ACHN (cell line): ENCODE data around the gene CCNB3.
"Not testable (repeated sequence)": the region's sequence is repeated elsewhere in the genome, so short reads cannot be mapped to it uniquely, and the experiment has no call there.

Source experiments
- DNase-seq: peaks from one replicate; pipeline ENCODE4 v3.0.0-alpha.2; 2015
- in situ Hi-C: cut with HindIII; loops from 2 replicates; pipeline ENCODE4 v1.10.0; 2017; ENCODE audit warnings: low sequenced_read_pairs, low pct_ligation_motif_present, low pct_unique_long_range_greater_than_20kb

CCNB3 gene

GRCh38 chrX:50327235-50327634 is 122.7 kb downstream of the CCNB3 start:
- DNase-seq, result no peak
- in situ Hi-C loops, result no loop called here

- in situ Hi-C loops, DNase-seq: not testable (repeated sequence)
Measured at GRCh38 chrX:50332668-50333067, 128.1 kb downstream of the CCNB3 start.

- in situ Hi-C loops, result no loop called here
- no peak for DNase-seq
Measured at GRCh38 chrX:50333308-50333707, 128.7 kb downstream of the CCNB3 start.

GRCh38 chrX:50343917-50344316 is 139.4 kb downstream of the CCNB3 start:
- DNase-seq, result no peak
- in situ Hi-C loops, result no loop called here

- no peak for DNase-seq
- in situ Hi-C loops, result no loop called here
Measured at GRCh38 chrX:50372966-50373365, 168.4 kb downstream of the CCNB3 start.

- in situ Hi-C loops, result no loop called here
- no peak for DNase-seq
Measured at GRCh38 chrX:50375481-50376267, 171.1 kb downstream of the CCNB3 start.

GRCh38 chrX:50381729-50382415 is 177.3 kb downstream of the CCNB3 start:
- in situ Hi-C loops, result no loop called here
- no peak for DNase-seq

- DNase-seq, result no peak
- in situ Hi-C loops, result no loop called here
Measured at GRCh38 chrX:50386520-50386919, 182.0 kb downstream of the CCNB3 start.

GRCh38 chrX:50393902-50394301 is 189.3 kb downstream of the CCNB3 start:
- in situ Hi-C loops, result no loop called here
- DNase-seq, result no peak
